ACC112 (cell line): Measurements from ENCODE around the gene APLP2.

Experiments used
- H2AFZ ChIP-seq: fragments of 200-600 bp; sonication (generic); one replicate; pipeline ENCODE4 v1.6.0; 2017; ENCODE audit warnings: antibody characterized with exemption, low read length; ENCODE audit not compliant: unreplicated experiment
- H3K27ac ChIP-seq: fragments of 200-600 bp; sonication (generic); 2 replicates; pipeline ENCODE4 v1.5.1; 2014; ENCODE audit warnings: low read depth, mild to moderate bottlenecking, antibody characterized with exemption, low read length, moderate library complexity
- H3K27me3 ChIP-seq: fragments of 200-600 bp; sonication (generic); 2 replicates; pipeline ENCODE4 v1.6.1; 2014; ENCODE audit warnings: mild to moderate bottlenecking, antibody characterized with exemption, low read length, moderate library complexity, mixed read lengths; ENCODE audit not compliant: insufficient read depth
- H3K36me3 ChIP-seq: fragments of 200-600 bp; sonication (generic); 2 replicates; pipeline ENCODE4 v1.6.1; 2016; ENCODE audit warnings: mild to moderate bottlenecking, antibody characterized with exemption, low read length, moderate library complexity, mixed read lengths; ENCODE audit not compliant: insufficient read depth
- H3K4me1 ChIP-seq: fragments of 200-600 bp; sonication (generic); one replicate; pipeline ENCODE4 v1.6.1; 2016; ENCODE audit warnings: low read length, mixed read lengths; ENCODE audit not compliant: insufficient read depth, unreplicated experiment, control insufficient read depth
- H3K4me3 ChIP-seq: fragments of 200-600 bp; sonication (generic); 2 replicates; pipeline ENCODE4 v1.5.1; 2014; ENCODE audit warnings: mild to moderate bottlenecking, low read depth, low read length
- H3K79me2 ChIP-seq: fragments of 200-600 bp; sonication (generic); one replicate; pipeline ENCODE4 v1.6.0; 2016; ENCODE audit warnings: low read length; ENCODE audit not compliant: control insufficient read depth, unreplicated experiment, insufficient read depth

Gene APLP2

DNA sequence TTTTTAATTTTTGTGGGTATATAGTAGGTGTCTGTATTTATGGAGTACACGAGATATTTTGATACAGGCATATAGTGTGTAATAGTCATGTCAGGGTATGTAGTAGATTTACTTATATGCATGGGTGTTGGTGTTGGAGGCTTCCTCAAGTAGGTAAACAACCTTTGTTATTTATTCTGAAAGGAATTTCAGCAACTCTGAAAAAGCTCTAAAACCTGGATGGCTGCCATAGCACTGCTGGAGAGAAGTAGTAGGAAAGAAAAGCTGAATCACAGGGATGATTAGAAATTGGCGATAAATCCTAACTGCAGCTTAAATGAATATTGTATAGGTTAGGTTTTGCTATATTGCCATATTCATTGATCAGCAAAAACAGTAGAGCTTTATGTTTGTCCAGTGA is 45.5 kb downstream of the APLP2 start:
- Histone ChIP-seq H3K4me1 (peaks cover 4% of the 10 kb centered on the region), H3K27me3 (no peaks in the 10 kb centered on the region), H3K27ac (no peak overlapping the region), H3K36me3 (peaks cover 13% of the 10 kb centered on the region; the same call in 1 of the 2 replicates), H3K4me3 (no peak overlapping the region), H3K79me2 (no peaks in the 10 kb centered on the region), H2AFZ (no peak overlapping the region)

DNA sequence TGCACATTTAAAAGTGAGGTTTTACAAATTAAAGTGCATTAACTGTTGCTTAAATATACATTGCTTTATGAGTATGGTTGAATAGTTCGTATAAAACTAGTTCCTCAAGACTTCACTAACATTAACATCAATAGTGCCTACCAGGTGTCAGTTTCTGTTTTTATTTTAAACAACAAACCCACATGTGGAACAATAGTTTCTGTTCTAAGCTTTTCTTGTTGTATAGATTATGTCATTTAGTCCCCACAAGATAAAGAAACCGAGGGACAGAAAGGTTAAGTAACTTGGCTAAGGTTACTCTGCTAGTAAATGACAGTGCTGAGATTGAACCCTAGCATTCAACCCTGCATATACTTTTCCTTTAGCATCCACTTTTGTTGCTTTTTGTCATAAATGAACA is 48.5 kb downstream of the APLP2 start:
- peaks cover 13% of the 10 kb centered on the region for H3K4me1 ChIP-seq
- H3K36me3 ChIP-seq, result peaks cover 11% of the 10 kb centered on the region; the same call in 1 of the 2 replicates
- H3K27ac ChIP-seq, result no peak overlapping the region
- H2AFZ ChIP-seq, result no peak overlapping the region
- H3K27me3 ChIP-seq, result no peaks in the 10 kb centered on the region
- H3K4me3 ChIP-seq, result no peak overlapping the region
- no peaks in the 10 kb centered on the region for H3K79me2 ChIP-seq

DNA sequence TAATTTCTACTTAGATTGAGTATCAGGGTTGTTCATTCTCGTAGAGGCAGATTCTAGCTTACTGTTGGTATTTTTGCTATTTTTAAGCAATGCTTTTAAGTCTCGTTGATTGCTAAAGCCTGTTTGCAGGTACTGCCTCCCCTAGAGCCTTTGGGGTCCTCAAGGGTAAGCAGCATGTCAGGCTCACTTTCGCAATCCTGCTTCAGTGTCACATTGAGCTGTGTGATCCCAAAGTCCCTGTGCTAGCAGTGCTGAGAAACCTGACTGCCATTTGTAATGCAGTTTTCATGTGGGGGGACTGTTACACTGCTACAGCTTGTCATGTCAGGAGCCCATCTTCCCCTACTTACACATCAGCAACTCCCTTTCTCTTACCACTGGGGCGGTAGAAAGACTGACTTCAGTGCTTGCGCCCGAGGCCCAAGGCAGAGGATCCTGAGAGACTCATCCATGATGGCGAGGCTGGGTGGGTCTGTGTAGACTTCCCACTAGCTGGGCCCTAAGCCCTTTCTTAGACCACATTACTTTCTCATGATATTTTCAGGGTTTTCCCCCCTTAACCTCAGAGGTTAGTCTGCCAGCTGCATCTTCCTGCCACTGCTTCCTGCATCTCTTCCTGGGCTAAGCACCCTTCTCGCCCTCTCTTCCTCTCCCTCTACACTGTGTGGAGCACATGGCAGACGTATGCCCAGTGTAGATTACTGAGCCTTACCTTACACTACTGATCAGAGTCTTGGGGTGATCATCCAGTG is 49.1 kb downstream of the APLP2 start:
- no peaks in the 10 kb centered on the region for H3K27me3 ChIP-seq
- no peak overlapping the region for H2AFZ ChIP-seq
- peaks cover 12% of the 10 kb centered on the region; the same call in 1 of the 2 replicates for H3K36me3 ChIP-seq
- no peaks in the 10 kb centered on the region for H3K79me2 ChIP-seq
- no peak overlapping the region for H3K27ac ChIP-seq
- H3K4me1 ChIP-seq, result peaks cover 18% of the 10 kb centered on the region
- no peak overlapping the region for H3K4me3 ChIP-seq

DNA sequence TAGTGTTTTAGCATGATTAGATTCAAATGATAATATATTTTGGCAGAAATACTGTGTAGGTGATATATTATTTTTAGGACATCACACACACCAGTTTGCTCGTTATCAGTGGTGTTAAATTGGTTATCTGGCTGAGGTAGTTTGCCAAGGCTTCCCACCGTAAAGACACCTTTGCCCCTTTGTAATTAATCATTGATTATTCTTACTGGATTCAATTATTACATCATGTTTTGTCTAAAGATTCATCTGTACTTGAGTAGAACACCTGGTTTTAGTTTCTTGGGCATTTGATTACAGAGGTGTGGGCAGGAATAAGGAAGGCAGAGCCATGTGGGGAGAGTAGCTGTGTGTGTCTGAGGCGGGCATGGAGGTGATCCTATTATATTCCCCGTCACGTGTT is 50.4 kb downstream of the APLP2 start:
- Histone ChIP-seq H3K79me2 (peaks cover 6% of the 10 kb centered on the region), H3K4me3 (no peak overlapping the region), H3K36me3 (peaks cover 12% of the 10 kb centered on the region; the same call in 1 of the 2 replicates), H3K27me3 (no peaks in the 10 kb centered on the region), H3K27ac (no peak overlapping the region), H2AFZ (no peak overlapping the region), H3K4me1 (peaks cover 28% of the 10 kb centered on the region)

DNA sequence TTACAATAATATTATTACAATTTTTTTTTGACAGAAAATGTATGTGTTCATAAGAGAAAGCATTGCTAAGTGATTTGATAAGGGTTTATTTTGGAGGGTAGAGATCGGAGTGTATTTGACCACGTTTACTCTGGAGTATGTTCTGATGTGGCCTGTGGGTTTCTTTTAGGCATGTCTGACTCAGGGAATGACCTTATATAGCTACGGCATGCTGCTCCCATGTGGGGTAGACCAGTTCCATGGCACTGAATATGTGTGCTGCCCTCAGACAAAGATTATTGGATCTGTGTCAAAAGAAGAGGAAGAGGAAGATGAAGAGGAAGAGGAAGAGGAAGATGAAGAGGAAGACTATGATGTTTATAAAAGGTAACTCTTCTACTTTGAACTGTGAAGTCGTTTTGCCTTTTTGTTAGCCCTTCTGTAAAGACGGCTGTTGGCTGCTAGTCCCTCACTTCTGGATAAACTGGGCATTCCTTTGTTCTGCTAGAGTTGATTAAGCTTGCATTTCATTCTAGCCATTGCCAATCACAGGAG is 51.8 kb downstream of the APLP2 start:
- Histone ChIP-seq H3K4me1 (peaks cover 25% of the 10 kb centered on the region), H3K36me3 (peaks cover 12% of the 10 kb centered on the region; the same call in 1 of the 2 replicates), H2AFZ (no peak overlapping the region), H3K4me3 (no peak overlapping the region), H3K27ac (no peak overlapping the region), H3K27me3 (no peaks in the 10 kb centered on the region), H3K79me2 (peaks cover 14% of the 10 kb centered on the region)

DNA sequence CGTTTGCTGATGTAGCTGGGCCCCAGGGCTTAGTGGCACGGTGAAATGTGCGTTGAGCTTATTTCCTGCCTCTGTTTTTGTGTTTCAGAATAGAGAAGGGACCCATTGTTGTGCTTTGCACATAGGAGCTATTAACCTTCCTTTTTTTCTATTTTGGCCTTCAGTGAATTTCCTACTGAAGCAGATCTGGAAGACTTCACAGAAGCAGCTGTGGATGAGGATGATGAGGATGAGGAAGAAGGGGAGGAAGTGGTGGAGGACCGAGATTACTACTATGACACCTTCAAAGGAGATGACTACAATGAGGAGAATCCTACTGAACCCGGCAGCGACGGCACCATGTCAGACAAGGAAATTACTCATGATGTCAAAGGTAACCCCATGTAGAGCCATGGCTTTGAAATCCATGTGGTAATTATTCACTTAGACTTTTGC is 52.5 kb downstream of the APLP2 start:
- H3K4me3 ChIP-seq, result no peak overlapping the region
- H3K36me3 ChIP-seq, result peaks cover 12% of the 10 kb centered on the region
- H2AFZ ChIP-seq, result no peak overlapping the region
- peaks cover 25% of the 10 kb centered on the region for H3K4me1 ChIP-seq
- no peak overlapping the region for H3K27ac ChIP-seq
- peaks cover 14% of the 10 kb centered on the region for H3K79me2 ChIP-seq
- no peaks in the 10 kb centered on the region for H3K27me3 ChIP-seq

DNA sequence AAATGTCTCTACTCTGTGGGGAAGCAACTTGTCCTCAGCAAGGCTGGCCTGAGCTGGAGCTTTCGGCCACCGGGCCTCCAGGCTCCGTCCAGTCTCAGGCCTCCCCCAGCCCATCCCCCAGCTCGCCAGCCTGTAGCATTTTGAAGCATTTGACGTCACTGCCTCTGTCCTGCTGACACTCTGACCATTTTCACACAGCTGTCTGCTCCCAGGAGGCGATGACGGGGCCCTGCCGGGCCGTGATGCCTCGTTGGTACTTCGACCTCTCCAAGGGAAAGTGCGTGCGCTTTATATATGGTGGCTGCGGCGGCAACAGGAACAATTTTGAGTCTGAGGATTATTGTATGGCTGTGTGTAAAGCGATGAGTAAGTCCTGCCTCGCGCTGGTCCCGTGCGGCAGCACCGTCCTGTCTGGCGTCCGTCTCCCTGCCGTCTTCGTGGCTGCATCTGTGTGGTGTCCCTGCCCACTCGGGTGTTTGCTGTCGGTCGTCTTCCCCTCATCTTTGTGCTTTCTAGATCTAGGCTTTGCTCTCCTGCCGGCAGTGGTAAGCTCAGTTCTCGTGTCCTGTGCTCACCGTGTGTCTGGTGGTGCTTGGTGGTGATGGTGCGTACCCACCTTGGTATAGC is 53.8 kb downstream of the APLP2 start:
- peaks cover 12% of the 10 kb centered on the region for H3K36me3 ChIP-seq
- no peak overlapping the region for H2AFZ ChIP-seq
- no peaks in the 10 kb centered on the region for H3K27me3 ChIP-seq
- peak overlapping the region; percentile 29; the same call in 1 of the 2 replicates for H3K27ac ChIP-seq
- H3K4me1 ChIP-seq, result peaks cover 25% of the 10 kb centered on the region
- H3K4me3 ChIP-seq, result no peak overlapping the region
- H3K79me2 ChIP-seq, result peaks cover 14% of the 10 kb centered on the region

DNA sequence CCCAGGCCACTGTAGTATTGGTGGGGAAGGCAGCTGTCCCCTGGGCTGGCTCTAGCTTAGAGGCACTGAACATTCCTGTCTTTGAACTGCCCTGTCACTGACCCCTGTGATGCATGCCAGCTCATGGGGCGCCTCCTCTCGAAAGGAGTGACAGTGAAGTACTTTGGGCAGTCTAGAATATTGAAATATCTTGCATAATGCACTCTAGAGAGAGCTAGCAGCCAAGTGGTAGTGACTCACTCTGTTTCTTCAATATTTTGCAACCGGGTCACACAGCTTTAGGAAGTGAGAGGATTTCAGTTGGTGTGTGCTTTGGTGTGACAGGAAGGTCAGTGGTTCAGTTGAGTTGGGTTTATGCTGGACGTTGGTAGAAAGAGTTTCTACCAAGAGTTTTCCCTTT is 54.4 kb downstream of the APLP2 start:
- no peaks in the 10 kb centered on the region for H3K27me3 ChIP-seq
- H3K4me1 ChIP-seq, result peaks cover 25% of the 10 kb centered on the region
- no peak overlapping the region for H3K4me3 ChIP-seq
- H3K79me2 ChIP-seq, result peaks cover 14% of the 10 kb centered on the region
- no peak overlapping the region for H2AFZ ChIP-seq
- peaks cover 12% of the 10 kb centered on the region for H3K36me3 ChIP-seq
- H3K27ac ChIP-seq, result peak overlapping the region; percentile 43

DNA sequence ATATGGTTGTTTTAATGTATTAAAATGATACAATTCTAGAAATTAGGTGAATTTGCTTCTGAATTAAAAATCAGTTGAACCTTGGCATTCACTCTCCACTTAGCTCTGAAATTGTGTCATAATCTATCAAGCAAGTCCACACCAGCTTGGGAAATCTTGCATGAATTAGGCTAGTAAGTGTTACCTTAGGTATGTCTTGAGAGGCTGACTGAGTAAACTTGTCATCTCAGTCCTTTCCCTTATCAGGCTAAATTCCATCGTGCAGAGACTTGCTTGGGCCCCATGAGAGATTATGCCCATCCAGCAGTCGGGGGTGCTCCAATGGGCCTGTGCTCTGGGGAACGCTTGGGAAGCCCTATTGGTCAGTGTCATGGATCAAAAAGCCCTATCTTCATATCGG is 55.9 kb downstream of the APLP2 start:
- no peak overlapping the region for H3K4me3 ChIP-seq
- H2AFZ ChIP-seq, result no peak overlapping the region
- no peak overlapping the region for H3K27ac ChIP-seq
- H3K27me3 ChIP-seq, result no peaks in the 10 kb centered on the region
- peaks cover 25% of the 10 kb centered on the region for H3K4me1 ChIP-seq
- H3K36me3 ChIP-seq, result peaks cover 12% of the 10 kb centered on the region
- H3K79me2 ChIP-seq, result peaks cover 14% of the 10 kb centered on the region

DNA sequence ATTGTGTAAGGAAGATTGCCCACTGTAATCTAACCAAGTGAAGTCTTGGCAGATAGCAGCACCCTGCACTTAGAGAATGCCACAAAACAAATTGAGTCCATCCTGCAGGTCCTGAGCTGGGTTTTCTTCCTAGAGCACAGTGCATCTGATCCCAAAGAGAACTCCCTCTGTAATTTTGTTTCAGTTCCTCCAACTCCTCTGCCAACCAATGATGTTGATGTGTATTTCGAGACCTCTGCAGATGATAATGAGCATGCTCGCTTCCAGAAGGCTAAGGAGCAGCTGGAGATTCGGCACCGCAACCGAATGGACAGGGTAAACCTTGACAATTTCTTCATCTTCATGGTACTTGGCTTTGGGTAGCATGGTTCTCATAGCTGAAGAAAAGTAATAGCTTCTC is 56.8 kb downstream of the APLP2 start:
- Histone ChIP-seq H2AFZ (no peak overlapping the region), H3K36me3 (peaks cover 12% of the 10 kb centered on the region), H3K4me3 (no peak overlapping the region), H3K27ac (no peak overlapping the region), H3K4me1 (peaks cover 19% of the 10 kb centered on the region), H3K27me3 (no peaks in the 10 kb centered on the region), H3K79me2 (peaks cover 14% of the 10 kb centered on the region)

DNA sequence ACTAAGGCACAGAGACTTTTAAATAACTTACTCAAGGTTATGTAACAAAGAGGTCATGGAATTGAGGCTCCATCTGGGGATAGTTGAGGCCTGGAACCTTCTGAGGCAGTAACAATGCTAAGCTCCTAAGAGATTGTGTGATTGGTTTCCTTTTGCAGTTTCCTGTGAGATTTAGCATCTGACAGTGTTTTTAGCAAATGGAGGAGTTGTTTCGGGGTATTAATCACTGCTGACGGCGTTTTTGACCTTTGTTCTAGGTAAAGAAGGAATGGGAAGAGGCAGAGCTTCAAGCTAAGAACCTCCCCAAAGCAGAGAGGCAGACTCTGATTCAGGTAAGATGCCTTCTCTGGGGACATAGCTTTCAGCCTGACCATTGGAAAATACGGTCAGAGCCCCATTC is 57.8 kb downstream of the APLP2 start:
- no peak overlapping the region for H2AFZ ChIP-seq
- H3K4me3 ChIP-seq, result no peak overlapping the region
- no peaks in the 10 kb centered on the region for H3K27me3 ChIP-seq
- H3K79me2 ChIP-seq, result peaks cover 14% of the 10 kb centered on the region
- peaks cover 16% of the 10 kb centered on the region for H3K4me1 ChIP-seq
- H3K36me3 ChIP-seq, result peaks cover 5% of the 10 kb centered on the region
- no peak overlapping the region for H3K27ac ChIP-seq
